WTC11 (cell line): ENCODE data around the gene PHACTR3.

Experiments used
- CBFB ChIP-seq: sonication (generic); formaldehyde crosslinking; IDR thresholded peaks from 2 replicates; pipeline ENCODE4 v1.8.1; 2022; ENCODE audit warnings: mild to moderate bottlenecking, low read depth, missing genetic modification reagents
- CREM ChIP-seq: sonication (generic); formaldehyde crosslinking; IDR thresholded peaks from 2 replicates; pipeline ENCODE4 v1.8.1; 2022; ENCODE audit warnings: mild to moderate bottlenecking, missing genetic modification reagents, moderate library complexity
- ETV6 ChIP-seq: sonication (generic); formaldehyde crosslinking; IDR thresholded peaks from 2 replicates; pipeline ENCODE4 v1.8.1; 2022; ENCODE audit warnings: mild to moderate bottlenecking, missing genetic modification reagents
- IRF1 ChIP-seq: sonication (generic); formaldehyde crosslinking; IDR thresholded peaks from 2 replicates; pipeline ENCODE4 v1.8.0; 2023; ENCODE audit warnings: missing genetic modification reagents
- MAX ChIP-seq: sonication (generic); formaldehyde crosslinking; IDR thresholded peaks from 2 replicates; pipeline ENCODE4 v1.8.0; 2022; ENCODE audit warnings: mild to moderate bottlenecking, missing genetic modification reagents
- NFE2L1 ChIP-seq: sonication (generic); formaldehyde crosslinking; IDR thresholded peaks from 2 replicates; pipeline ENCODE4 v1.8.1; 2023; ENCODE audit warnings: missing genetic modification reagents
- NR1H2 ChIP-seq: sonication (generic); formaldehyde crosslinking; IDR thresholded peaks from 2 replicates; pipeline ENCODE4 v1.9.0; 2021; ENCODE audit warnings: mild to moderate bottlenecking, moderate library complexity, missing genetic modification reagents
- PRDM15 ChIP-seq: sonication (generic); formaldehyde crosslinking; IDR thresholded peaks from 2 replicates; pipeline ENCODE4 v1.8.0; 2022; ENCODE audit warnings: missing genetic modification reagents
- ZNF121 ChIP-seq: sonication (generic); formaldehyde crosslinking; IDR thresholded peaks from 2 replicates; pipeline ENCODE4 v1.8.0; 2023; ENCODE audit warnings: missing genetic modification reagents
- ZNF232 ChIP-seq: sonication (generic); formaldehyde crosslinking; IDR thresholded peaks from 2 replicates; pipeline ENCODE4 v1.8.0; 2022; ENCODE audit warnings: mild to moderate bottlenecking, missing genetic modification reagents
- TF ChIP-seq, protein P1 (sequence below): fragments of 200-600 bp; IDR thresholded peaks from 2 replicates; pipeline ENCODE4 v1.8.0; 2022; ENCODE audit warnings: antibody characterized with exemption
- TF ChIP-seq, protein P2 (sequence below): sonication (generic); formaldehyde crosslinking; IDR thresholded peaks from 2 replicates; pipeline ENCODE4 v1.8.1; 2022; ENCODE audit warnings: low read depth, missing genetic modification reagents, borderline replicate concordance

GRCh38 chr20:59821788-59822187 is 217.4 kb downstream of the PHACTR3 start:
- no peak for TF ChIP-seq MAX (CRISPR knock-in tag)
- TF ChIP-seq, protein P1, sequence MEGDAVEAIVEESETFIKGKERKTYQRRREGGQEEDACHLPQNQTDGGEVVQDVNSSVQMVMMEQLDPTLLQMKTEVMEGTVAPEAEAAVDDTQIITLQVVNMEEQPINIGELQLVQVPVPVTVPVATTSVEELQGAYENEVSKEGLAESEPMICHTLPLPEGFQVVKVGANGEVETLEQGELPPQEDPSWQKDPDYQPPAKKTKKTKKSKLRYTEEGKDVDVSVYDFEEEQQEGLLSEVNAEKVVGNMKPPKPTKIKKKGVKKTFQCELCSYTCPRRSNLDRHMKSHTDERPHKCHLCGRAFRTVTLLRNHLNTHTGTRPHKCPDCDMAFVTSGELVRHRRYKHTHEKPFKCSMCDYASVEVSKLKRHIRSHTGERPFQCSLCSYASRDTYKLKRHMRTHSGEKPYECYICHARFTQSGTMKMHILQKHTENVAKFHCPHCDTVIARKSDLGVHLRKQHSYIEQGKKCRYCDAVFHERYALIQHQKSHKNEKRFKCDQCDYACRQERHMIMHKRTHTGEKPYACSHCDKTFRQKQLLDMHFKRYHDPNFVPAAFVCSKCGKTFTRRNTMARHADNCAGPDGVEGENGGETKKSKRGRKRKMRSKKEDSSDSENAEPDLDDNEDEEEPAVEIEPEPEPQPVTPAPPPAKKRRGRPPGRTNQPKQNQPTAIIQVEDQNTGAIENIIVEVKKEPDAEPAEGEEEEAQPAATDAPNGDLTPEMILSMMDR, result no peak
- no peak for TF ChIP-seq NR1H2 (CRISPR knock-in tag)
- TF ChIP-seq NFE2L1 (CRISPR knock-in tag), result no peak
- TF ChIP-seq, protein P2, sequence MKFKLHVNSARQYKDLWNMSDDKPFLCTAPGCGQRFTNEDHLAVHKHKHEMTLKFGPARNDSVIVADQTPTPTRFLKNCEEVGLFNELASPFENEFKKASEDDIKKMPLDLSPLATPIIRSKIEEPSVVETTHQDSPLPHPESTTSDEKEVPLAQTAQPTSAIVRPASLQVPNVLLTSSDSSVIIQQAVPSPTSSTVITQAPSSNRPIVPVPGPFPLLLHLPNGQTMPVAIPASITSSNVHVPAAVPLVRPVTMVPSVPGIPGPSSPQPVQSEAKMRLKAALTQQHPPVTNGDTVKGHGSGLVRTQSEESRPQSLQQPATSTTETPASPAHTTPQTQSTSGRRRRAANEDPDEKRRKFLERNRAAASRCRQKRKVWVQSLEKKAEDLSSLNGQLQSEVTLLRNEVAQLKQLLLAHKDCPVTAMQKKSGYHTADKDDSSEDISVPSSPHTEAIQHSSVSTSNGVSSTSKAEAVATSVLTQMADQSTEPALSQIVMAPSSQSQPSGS, result no peak
- no peak for TF ChIP-seq ZNF232 (CRISPR knock-in tag)
- no peak for TF ChIP-seq PRDM15 (CRISPR knock-in tag)
- no peak for TF ChIP-seq CREM (CRISPR knock-in tag)
- no peak for TF ChIP-seq ZNF121 (CRISPR knock-in tag)
- no peak for TF ChIP-seq IRF1 (CRISPR knock-in tag)
- no peak for TF ChIP-seq CBFB
- TF ChIP-seq ETV6 (CRISPR knock-in tag), result no peak
